AG04450 (cell line): ENCODE data around the gene VRK2. TPM values are rescaled to one million over a fixed set of nuclear protein-coding genes. Genes with fewer than 3 reads are reported as not detected.

Experiments used
- CTCF ChIA-PET: fragments of 300-600, 350-600 bp; formaldehyde crosslinking; extraction: SDS; loops from one replicate; lab custom pipeline; 2022; ENCODE audit warnings: antibody characterized with exemption, inconsistent platforms; lab: Charles Lee
- POLR2A ChIA-PET: fragments of 350-600 bp; formaldehyde crosslinking; extraction: SDS; loops from one replicate; lab custom pipeline; 2021; ENCODE audit warnings: antibody characterized with exemption, inconsistent platforms; lab: Yijun Ruan, JAX
- DNase-seq: peaks from one replicate; pipeline ENCODE4 v3.0.0-alpha.2; 2011; ENCODE audit warnings: low read depth, low spot score
- H3K27ac ChIP-seq: one replicate; pipeline ENCODE4 v1.5.1; 2012; ENCODE audit warnings: low read depth, low read length, control low read depth
- H3K27me3 ChIP-seq: one replicate; pipeline ENCODE4 v1.6.0; 2012; ENCODE audit warnings: low read length; ENCODE audit not compliant: control insufficient read depth, insufficient read depth
- H3K4me3 ChIP-seq: 2 replicates; pipeline ENCODE4 v1.5.1; 2011; ENCODE audit warnings: mild to moderate bottlenecking, low read depth, low read length, control low read depth
- H3K9me3 ChIP-seq: 2 replicates; pipeline ENCODE4 v1.5.1; 2012; ENCODE audit warnings: low read length; ENCODE audit not compliant: control insufficient read depth, insufficient read depth
- CTCF ChIP-seq: IDR thresholded peaks from 2 replicates; pipeline ENCODE4 v1.5.1; 2011; ENCODE audit warnings: low read depth, low read length, control low read depth, inconsistent platforms
- polyA plus RNA-seq: library from polyadenylated mRNA; depleted of rRNA; stranded (reverse); fragments of >200 nt; gene quantifications from 2 replicates; pipeline ENCODE4 v1.2.3, GENCODE V29; 2011

Gene VRK2
- polyA plus RNA-seq, 1 experiment = 19.4 TPM

DNA sequence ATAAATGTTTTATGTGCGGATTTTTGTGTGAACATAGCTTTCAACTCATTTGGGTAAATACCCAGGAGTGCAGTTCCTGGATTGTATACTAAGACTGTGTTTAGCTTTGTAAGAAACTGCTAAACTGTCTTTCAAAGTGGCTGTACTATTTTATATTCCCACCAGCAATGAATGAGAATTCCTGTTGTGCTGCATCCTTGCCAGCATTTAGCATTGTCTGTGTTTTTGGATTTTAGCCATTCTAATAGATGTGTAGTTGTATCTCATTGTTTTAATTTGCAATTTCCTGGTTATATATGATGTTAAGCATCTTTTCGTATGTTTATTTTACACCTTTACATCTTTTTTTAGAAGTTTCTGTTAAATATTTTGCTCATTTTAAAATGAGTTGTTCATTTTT lies 24.2 kb downstream of the VRK2 start:
- POLR2A ChIA-PET = no interaction called here

GRCh38 chr2:58072102-58072501 lies 25.5 kb downstream of the VRK2 start:
- POLR2A ChIA-PET = no interaction called here
- Histone ChIP-seq H3K27ac (no peak overlapping the region), H3K9me3 (no peaks in the 10 kb centered on the region), H3K27me3 (no peaks in the 10 kb centered on the region), H3K4me3 (no peak overlapping the region)
- CTCF ChIA-PET = interaction anchor here (0.6 kb wide), 1 partner anchor 313 kb away, joined by 3 read pairs; no protein-coding TSS in a partner anchor
- DNase-seq = no peak
- no peak for TF ChIP-seq CTCF

More for the DNA sequence above, 24.2 kb downstream of the VRK2 start:
- Histone ChIP-seq H3K27me3 (no peaks in the 10 kb centered on the region), H3K9me3 (no peaks in the 10 kb centered on the region), H3K4me3 (no peak overlapping the region), H3K27ac (no peak overlapping the region)
- CTCF ChIA-PET = no interaction called here
- no peak for TF ChIP-seq CTCF
- no peak for DNase-seq

DNA sequence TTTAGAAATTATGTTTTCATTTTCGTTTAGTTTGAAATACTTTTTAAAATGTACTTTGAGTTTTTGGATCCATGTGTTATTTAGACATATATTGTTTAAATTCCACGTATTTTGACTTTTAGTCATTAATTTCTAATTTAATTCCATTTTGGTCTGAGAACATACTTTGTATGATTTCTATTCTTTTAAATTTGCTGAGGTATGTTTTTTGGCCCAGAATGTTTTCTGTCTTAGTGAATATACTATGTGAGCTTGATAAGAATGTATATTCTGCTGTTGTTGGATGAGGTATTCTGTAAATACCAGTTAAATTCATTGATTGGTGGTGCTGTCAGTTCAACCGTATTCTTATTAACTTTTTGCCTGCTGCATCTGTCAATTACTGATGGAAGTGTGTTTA lies 26.4 kb downstream of the VRK2 start:
- ChIA-PET POLR2A (no interaction called here), CTCF (no interaction called here)
- Histone ChIP-seq H3K4me3 (no peak overlapping the region), H3K27ac (no peak overlapping the region), H3K9me3 (no peaks in the 10 kb centered on the region), H3K27me3 (no peaks in the 10 kb centered on the region)
- DNase-seq = no peak
- no peak for TF ChIP-seq CTCF

DNA sequence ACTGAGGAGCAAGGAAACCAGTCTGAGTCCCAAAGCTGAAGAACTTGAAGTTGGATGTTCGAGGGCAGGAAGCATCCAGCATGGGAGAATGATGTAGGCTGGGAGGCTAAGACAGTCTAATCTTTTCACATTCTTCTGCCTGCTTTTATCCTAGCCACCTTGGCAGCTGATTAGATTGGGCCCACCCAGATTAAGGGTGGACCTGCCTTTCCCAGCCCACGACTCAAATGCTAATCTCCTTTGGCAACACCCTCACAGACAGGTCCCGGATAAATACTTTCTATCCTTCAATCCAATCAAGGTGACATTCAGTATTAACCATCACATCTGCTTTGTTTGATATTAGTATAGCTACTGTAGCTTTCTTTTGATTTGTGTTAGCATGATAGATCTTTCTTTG lies 27.1 kb downstream of the VRK2 start:
- no peak for TF ChIP-seq CTCF
- Histone ChIP-seq H3K27ac (no peak overlapping the region), H3K4me3 (no peak overlapping the region), H3K9me3 (no peaks in the 10 kb centered on the region), H3K27me3 (no peaks in the 10 kb centered on the region)
- ChIA-PET POLR2A (no interaction called here), CTCF (no interaction called here)
- DNase-seq = no peak

GRCh38 chr2:58081000-58081399 lies 34.4 kb downstream of the VRK2 start:
- Histone ChIP-seq H3K27me3 (no peaks in the 10 kb centered on the region), H3K4me3 (no peak overlapping the region), H3K9me3 (no peaks in the 10 kb centered on the region), H3K27ac (no peak overlapping the region)
- DNase-seq = no peak
- ChIA-PET CTCF (no interaction called here), POLR2A (no interaction called here)
- TF ChIP-seq CTCF = no peak
